Astrocyte (in vitro differentiated cells and primary cell): ENCODE data around the gene PTPRM.

Source experiments
- CTCF ChIP-seq: IDR thresholded peaks from 2 replicates; pipeline ENCODE4 v1.5.1; 2011; ENCODE audit warnings: low read depth, mild to moderate bottlenecking, inconsistent platforms, low read length, moderate library complexity; ENCODE audit not compliant: insufficient read depth
- EZH2 ChIP-seq: IDR thresholded peaks from 2 replicates; pipeline ENCODE4 v1.6.1; 2012; ENCODE audit warnings: mild to moderate bottlenecking, low read length, inconsistent platforms; ENCODE audit not compliant: insufficient read depth

- TF ChIP-seq CTCF = no peak
- no peak for TF ChIP-seq EZH2
Measured at GRCh38 chr18:8139127-8139527, 572.0 kb downstream of the PTPRM start.
